SK-N-MC (cell line): ENCODE results near the gene INF2.
"Not testable (repeated sequence)": the region's sequence is repeated elsewhere in the genome, so short reads cannot be mapped to it uniquely, and the experiment has no call there.

Experiments
- DNase-seq: peaks from one replicate; pipeline ENCODE4 v3.0.0-alpha.2; 2011; ENCODE audit warnings: low read depth, low spot score
- H3K27ac ChIP-seq: fragments of 200-600 bp; sonication (generic); 2 replicates; pipeline ENCODE4 v1.5.1; 2016; ENCODE audit warnings: mixed run types
- H3K36me3 ChIP-seq: fragments of 200-600 bp; sonication (generic); 2 replicates; pipeline ENCODE4 v1.6.1; 2017; ENCODE audit warnings: antibody characterized with exemption, low read length, mixed read lengths; ENCODE audit not compliant: insufficient read depth
- H3K4me3 ChIP-seq: fragments of 200-600 bp; sonication (generic); 2 replicates; pipeline ENCODE4 v1.5.1; 2016
- H3K9ac ChIP-seq: fragments of 200-600 bp; sonication (generic); 2 replicates; pipeline ENCODE4 v1.8.0; 2017; ENCODE audit warnings: mixed run types, mixed read lengths; ENCODE audit not compliant: insufficient read length
- H3K9me3 ChIP-seq: fragments of 200-600 bp; sonication (generic); 2 replicates; pipeline ENCODE4 v1.6.1; 2017; ENCODE audit warnings: low read depth, mild to moderate bottlenecking, antibody characterized with exemption, low read length, moderate library complexity, mixed read lengths
- EZH2 ChIP-seq: fragments of 200-600 bp; sonication (generic); IDR thresholded peaks from one replicate; pipeline ENCODE4 v1.6.1; 2017; ENCODE audit warnings: antibody characterized with exemption
- FOXP2 ChIP-seq: optimal IDR thresholded peaks from 2 replicates; pipeline ENCODE3; 2011; ENCODE audit warnings: mild to moderate bottlenecking, moderate library complexity; ENCODE audit not compliant: insufficient read depth; ENCODE audit errors: extremely low read length, control extremely low read depth
- POLR2AphosphoS5 ChIP-seq: IDR thresholded peaks from 2 replicates; pipeline ENCODE4 v1.6.1; 2012; ENCODE audit warnings: mild to moderate bottlenecking, low read depth, low read length, borderline replicate concordance

The INF2 gene

DNA sequence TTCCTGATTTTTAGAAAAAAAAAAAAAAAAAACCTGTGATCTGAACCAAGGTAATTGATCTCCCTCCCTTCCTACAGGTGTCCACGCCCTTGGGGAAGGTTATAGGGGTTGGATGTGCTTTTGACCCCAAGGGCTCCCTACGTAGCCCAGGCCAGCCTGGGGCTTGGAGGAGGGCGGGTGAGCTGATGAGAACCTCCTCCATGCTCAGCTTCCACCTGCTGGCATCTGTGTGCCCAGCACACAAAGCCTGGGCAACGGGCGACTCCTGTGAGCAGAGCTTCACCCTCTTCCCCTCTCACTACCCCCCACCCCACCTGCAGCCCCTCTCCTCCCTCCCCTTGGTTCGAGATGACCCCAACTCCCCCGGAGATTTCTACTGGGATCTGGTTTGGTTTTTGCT is 25.3 kb upstream of the INF2 start:
- Histone ChIP-seq H3K9me3 (no peaks in the 10 kb centered on the region; the same call in 1 of the 2 replicates), H3K4me3 (no peak overlapping the region), H3K27ac (no peak overlapping the region), H3K9ac (no peak overlapping the region), H3K36me3 (no peaks in the 10 kb centered on the region)
- TF ChIP-seq FOXP2 (no peak), EZH2 (no peak), POLR2AphosphoS5 (no peak)
- no peak for DNase-seq

DNA sequence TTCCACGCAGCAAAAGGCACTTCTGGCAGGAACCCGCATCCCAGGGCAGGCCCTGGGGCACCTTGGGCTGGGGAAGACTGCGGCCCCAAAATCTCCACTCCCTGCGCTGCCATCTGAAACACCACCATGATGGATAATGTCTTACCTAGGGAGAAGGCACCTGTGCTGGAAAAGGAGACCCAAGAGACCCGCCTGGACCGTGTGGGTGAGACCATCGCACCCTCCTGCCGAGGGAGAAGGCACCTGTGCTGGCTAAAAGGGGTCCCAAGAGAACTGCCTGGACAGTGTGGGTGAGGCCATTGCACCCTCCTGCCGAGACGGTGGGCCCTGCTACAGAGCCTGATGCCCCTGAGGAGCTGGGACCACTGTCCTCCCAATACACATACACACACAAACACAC is 24.8 kb upstream of the INF2 start:
- TF ChIP-seq EZH2 (no peak), FOXP2 (no peak), POLR2AphosphoS5 (no peak)
- no peak for DNase-seq
- no peak overlapping the region for H3K4me3 ChIP-seq
- no peaks in the 10 kb centered on the region for H3K36me3 ChIP-seq
- H3K9ac ChIP-seq: no peak overlapping the region
- H3K27ac ChIP-seq: no peak overlapping the region
- H3K9me3 ChIP-seq: no peaks in the 10 kb centered on the region; the same call in 1 of the 2 replicates

DNA sequence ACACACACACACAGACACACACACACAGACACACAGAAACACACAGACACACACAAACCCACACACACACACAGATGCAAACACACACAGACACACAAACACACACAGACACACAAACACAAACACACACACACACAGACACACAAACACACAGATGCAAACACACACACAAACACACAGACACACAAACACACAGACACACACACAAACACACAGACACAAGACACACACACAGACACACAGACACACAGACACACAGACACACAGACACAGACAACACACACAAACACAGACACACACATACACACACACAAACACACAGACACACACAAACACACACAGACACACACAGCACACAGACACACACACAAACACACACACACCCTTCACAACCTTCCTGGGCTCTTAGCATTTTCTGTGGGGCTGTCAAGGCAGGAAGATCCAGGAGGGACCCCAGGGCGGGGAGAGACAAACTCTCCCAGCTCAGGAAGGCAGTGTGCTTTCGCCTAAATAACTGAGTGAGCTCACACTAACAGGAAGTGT is 24.2 kb upstream of the INF2 start:
- H3K4me3 ChIP-seq: no peak overlapping the region
- TF ChIP-seq POLR2AphosphoS5 (no peak), FOXP2 (no peak), EZH2 (no peak)
- H3K9ac ChIP-seq: no peak overlapping the region
- no peak overlapping the region for H3K27ac ChIP-seq
- no peaks in the 10 kb centered on the region for H3K36me3 ChIP-seq
- DNase-seq: no peak
- H3K9me3 ChIP-seq: no peaks in the 10 kb centered on the region; the same call in 1 of the 2 replicates

DNA sequence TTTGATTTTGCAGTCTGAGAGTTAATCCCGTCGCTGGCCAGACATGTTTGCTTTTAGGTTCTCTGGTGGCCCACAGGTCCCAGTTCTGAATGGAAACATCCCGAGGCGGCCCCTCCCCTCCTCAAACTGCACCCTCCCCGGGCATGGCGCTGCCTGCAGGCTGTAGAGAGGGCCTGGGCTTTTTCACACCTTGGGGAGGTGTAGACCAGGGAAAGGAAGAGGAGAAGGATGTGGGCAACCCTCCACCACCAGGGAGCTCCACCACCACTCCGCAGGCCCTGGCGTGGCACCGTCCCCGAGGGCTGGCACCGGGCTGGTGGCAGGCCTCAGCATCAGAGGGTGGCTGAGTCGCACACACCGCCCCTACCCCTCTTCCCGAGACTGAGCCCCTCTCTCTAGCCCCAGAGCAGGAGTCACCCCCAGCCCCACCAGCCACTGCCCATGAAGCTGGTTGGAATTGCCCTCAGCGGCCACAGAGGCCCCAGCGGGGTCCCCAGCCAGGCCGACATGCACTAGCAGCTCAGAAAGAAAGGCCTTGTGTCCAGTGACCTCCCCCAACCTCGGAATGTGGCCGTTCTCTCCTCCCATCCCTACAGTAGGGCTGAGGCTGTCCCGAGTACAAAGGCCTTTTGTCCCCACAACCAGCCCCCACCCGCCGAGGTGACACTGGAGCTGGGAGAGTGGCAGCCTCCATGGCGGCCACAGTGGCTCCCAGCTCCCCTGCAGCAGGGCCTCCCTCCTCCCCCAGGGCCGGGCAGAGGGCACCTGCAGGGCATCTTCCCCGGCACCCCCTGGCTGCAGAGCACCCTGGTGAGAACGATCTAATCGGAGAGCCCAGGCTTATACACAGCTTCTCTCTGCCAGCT is 23.5 kb upstream of the INF2 start:
- Histone ChIP-seq H3K9me3 (no peaks in the 10 kb centered on the region; the same call in 1 of the 2 replicates), H3K9ac (no peak overlapping the region), H3K27ac (no peak overlapping the region), H3K4me3 (no peak overlapping the region), H3K36me3 (no peaks in the 10 kb centered on the region)
- TF ChIP-seq POLR2AphosphoS5 (no peak), EZH2 (no peak), FOXP2 (no peak)
- no peak for DNase-seq

DNA sequence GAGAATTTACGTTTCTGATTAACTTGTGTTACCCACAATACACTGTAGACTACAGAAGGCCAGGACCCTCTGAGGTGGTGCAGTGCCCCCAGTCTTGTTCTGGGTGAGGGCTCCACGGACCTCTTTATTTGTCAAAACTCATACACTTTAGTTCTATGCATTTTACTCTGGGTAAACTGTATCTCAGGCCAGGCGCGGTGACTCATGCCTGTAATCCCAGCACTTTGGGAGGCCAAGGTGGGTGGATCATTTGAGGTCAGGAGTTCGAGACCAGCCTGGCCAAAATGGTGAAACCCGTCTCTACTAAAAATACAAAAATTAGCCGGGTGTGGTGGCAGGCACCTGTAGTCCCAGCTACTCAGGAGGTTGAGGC is 22.9 kb upstream of the INF2 start:
- not testable (repeated sequence) for H3K27ac ChIP-seq, DNase-seq, H3K4me3 ChIP-seq, H3K36me3 ChIP-seq, H3K9me3 ChIP-seq, H3K9ac ChIP-seq

DNA sequence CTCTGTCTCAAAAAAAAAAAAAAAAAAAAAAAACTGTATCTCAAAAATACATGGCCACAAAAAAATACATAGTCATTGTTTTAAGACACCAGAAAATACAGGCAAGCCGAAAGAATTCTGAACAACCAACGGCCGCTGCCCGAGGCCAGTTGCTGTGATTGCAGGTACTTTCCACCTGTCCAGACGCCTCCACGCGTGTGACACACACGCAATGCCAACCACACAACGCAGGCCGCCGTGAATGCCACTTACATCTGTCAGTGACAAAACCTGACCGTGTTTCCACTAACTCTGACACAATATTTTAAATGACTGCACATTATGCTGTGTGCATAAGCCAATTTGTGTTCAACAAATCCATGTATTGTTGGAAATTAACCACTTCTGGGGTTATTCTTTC is 22.4 kb upstream of the INF2 start:
- H3K27ac ChIP-seq: no peak overlapping the region
- TF ChIP-seq EZH2 (no peak), FOXP2 (no peak), POLR2AphosphoS5 (no peak)
- no peaks in the 10 kb centered on the region for H3K9me3 ChIP-seq
- H3K36me3 ChIP-seq: no peaks in the 10 kb centered on the region
- H3K4me3 ChIP-seq: no peak overlapping the region
- no peak overlapping the region for H3K9ac ChIP-seq
- DNase-seq: no peak

DNA sequence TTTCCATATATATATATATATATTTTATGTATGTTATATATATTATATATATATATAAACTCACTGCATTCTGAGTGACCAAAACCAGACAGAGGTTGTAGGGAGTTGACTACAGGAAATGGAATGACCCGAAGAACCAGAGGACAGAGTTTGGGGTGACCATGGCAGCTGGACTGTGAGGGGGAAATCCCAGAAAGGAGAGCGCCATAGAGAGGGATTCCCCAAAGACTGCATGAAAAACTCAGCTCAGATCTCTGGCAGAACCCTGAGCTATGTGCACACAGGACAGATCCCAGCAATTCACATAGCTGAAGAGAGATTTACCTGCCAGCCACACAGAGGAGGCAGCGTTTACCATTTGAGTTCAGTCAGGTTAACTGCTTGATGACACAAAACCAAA is 19.7 kb upstream of the INF2 start:
- TF ChIP-seq FOXP2: no peak
- no peak for TF ChIP-seq POLR2AphosphoS5
- TF ChIP-seq EZH2: no peak
- H3K4me3 ChIP-seq: no peak overlapping the region
- no peaks in the 10 kb centered on the region for H3K9me3 ChIP-seq
- DNase-seq: no peak
- no peak overlapping the region for H3K27ac ChIP-seq
- H3K9ac ChIP-seq: no peak overlapping the region
- H3K36me3 ChIP-seq: no peaks in the 10 kb centered on the region

DNA sequence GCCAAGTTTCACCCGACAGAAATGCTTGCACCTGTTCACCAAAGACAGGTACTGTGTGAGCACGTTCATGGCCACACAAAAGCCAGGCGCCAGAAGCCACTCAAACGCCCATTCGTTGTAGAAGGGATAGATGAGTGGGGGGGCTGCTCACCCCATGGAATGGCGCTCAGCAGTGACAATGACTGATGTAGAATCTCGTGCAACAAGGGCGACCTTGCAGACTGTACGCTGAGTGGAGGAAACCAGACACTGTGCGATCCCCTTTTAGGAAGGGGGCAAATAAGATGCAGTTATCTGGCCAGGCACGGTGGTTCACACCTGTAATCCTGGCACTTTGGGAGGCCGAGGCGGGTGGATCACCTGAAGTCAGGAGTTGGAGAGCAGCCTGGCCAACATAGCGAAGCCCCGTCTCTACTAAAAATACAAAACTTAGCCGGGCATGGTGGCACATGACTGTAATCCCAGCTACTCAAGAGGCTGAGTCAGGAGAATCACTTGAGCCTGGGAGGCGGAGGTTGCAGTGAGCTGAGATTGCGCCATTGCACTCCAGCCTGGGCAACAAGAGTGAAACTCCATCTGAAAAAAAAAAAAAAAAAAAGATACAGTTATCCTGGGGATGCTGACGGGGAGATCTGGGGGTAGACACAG is 18.0 kb upstream of the INF2 start:
- not testable (repeated sequence) for H3K27ac ChIP-seq, H3K4me3 ChIP-seq, DNase-seq, H3K36me3 ChIP-seq, H3K9me3 ChIP-seq, H3K9ac ChIP-seq

DNA sequence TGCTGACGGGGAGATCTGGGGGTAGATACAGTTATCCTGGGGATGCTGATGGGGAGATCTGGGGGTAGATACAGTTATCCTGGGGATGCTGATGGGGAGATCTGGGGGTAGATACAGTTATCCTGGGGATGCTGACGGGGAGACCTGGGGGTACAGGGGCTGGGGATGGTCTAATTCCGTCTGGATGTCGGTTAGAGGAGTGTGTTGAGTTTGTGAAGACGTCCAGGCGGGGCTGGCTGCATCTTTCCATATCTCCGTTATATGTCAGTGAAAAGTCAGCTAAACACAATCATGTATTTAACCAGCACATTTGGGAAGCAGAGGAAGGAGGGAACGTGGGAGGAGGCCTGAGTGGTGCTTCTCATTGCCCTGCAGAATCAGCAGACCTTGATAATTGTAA is 17.3 kb upstream of the INF2 start:
- H3K4me3 ChIP-seq, DNase-seq, H3K9me3 ChIP-seq, H3K36me3 ChIP-seq, H3K27ac ChIP-seq, H3K9ac ChIP-seq: not testable (repeated sequence)
